K562 (cell line): ENCODE measurements around the gene SLC6A16. TPM values are rescaled to one million over a fixed set of nuclear protein-coding genes. Genes with fewer than 3 reads are reported as not detected.

ENCODE experiments used
- ATAC-seq: fragments of 200-7000 bp; cut with Tn5 transposase; 3 replicates; pipeline ENCODE4 v1.9.1; 2020; ENCODE audit warnings: moderate library complexity
- BruUV-seq: library from RNA; stranded (reverse); fragments of 400-500 nt; replicated peaks from 2 replicates; lab custom pipeline; 2021; lab: Mats Ljungman, UMichigan
- CTCF ChIA-PET: fragments of 300-600 bp; formaldehyde crosslinking; extraction: SDS; loops from one replicate; lab custom pipeline; 2021; ENCODE audit warnings: low intra/inter-chr PET ratio; lab: Yijun Ruan, JAX
- POLR2A ChIA-PET: fragments of 300-600, 350-650 bp; sonication (Branson Sonifier 250); formaldehyde crosslinking; extraction: SDS; loops from one replicate; lab custom pipeline; 2021; ENCODE audit warnings: antibody characterized with exemption, inconsistent platforms; lab: Yijun Ruan, JAX
- DNase-seq, 4 experiments: peaks; one replicate each; pipeline versions ENCODE4 v3.0.0 to v3.0.0-alpha.2; 2011 to 2018; ENCODE audit warnings: low spot score in 3 of 4, mixed read lengths in 3 of 4; ENCODE audit errors: extremely low read depth in 1 of 4
- FAIRE-seq: peaks from 2 replicates; lab custom pipeline; 2011; peaks lifted over from hg19 to GRCh38; lab: Jason Lieb, UNC
- H2AFZ ChIP-seq: 2 replicates; pipeline ENCODE4 v1.6.0; 2011; ENCODE audit warnings: low read depth, low read length, control low read depth, inconsistent platforms
- H3K27ac ChIP-seq: fragments of 200-600 bp; 3 replicates; pipeline ENCODE4 v1.8.0; 2011; ENCODE audit warnings: low read depth, mild to moderate bottlenecking, control low read depth, inconsistent platforms, low read length, moderate library complexity, mixed read lengths; ENCODE audit errors: extremely low read depth
- H3K27me3 ChIP-seq, 2 experiments: fragments of 300-600 bp in 1 of 2; 2 replicates in 1 of 2; 3 replicates in 1 of 2; pipeline versions ENCODE4 v1.6.0 to v1.8.0; 2011; ENCODE audit warnings: inconsistent platforms in 2 of 2, low read length in 2 of 2, mild to moderate bottlenecking in 1 of 2, mixed read lengths in 1 of 2, moderate library complexity in 1 of 2; ENCODE audit not compliant: control insufficient read depth in 2 of 2, insufficient read depth in 2 of 2
- H3K36me3 ChIP-seq: fragments of 300-600 bp; 3 replicates; pipeline ENCODE4 v1.8.0; 2011; ENCODE audit warnings: mild to moderate bottlenecking, low read length, inconsistent platforms; ENCODE audit not compliant: control insufficient read depth, insufficient read depth
- H3K4me1 ChIP-seq, 2 experiments: fragments of 200-600 bp in 1 of 2; replicated peaks in 1 of 2; 2 replicates in 1 of 2; 3 replicates in 1 of 2; pipeline versions ENCODE4 v1.5.1 to v1.8.0; 2011; ENCODE audit warnings: inconsistent platforms in 2 of 2, low read length in 2 of 2, mild to moderate bottlenecking in 1 of 2, mixed read lengths in 1 of 2, moderate library complexity in 1 of 2; ENCODE audit not compliant: control insufficient read depth in 2 of 2, insufficient read depth in 2 of 2
- H3K4me2 ChIP-seq: 2 replicates; pipeline ENCODE4 v1.6.1; 2011; ENCODE audit warnings: low read length, control low read depth, inconsistent platforms, mixed read lengths; ENCODE audit not compliant: insufficient read depth
- H3K4me3 ChIP-seq: fragments of 200-600 bp; sonication (generic), shearing (Covaris generic); 2 replicates; pipeline ENCODE4 v1.5.1; 2016; ENCODE audit warnings: control low read depth, inconsistent platforms
- H3K79me2 ChIP-seq: fragments of 200-600 bp; 3 replicates; pipeline ENCODE4 v1.8.0; 2011; ENCODE audit warnings: low read length, inconsistent platforms; ENCODE audit not compliant: control insufficient read depth, insufficient read depth
- H3K9ac ChIP-seq, 2 experiments: 2 replicates each; pipeline versions ENCODE4 v1.6.0 to v1.6.1; 2011; ENCODE audit warnings: low read depth in 2 of 2, low read length in 2 of 2, control low read depth in 1 of 2, inconsistent platforms in 1 of 2, mild to moderate bottlenecking in 1 of 2, mixed read lengths in 1 of 2; ENCODE audit not compliant: insufficient read depth in 1 of 2
- H3K9me1 ChIP-seq: one replicate; pipeline ENCODE4 v1.6.0; 2011; ENCODE audit warnings: inconsistent platforms, mild to moderate bottlenecking, low read length, moderate library complexity; ENCODE audit not compliant: control insufficient read depth, insufficient read depth
- H3K9me3 ChIP-seq: replicated peaks from 2 replicates; pipeline ENCODE4 v1.5.1; 2011; ENCODE audit warnings: low read depth, low read length, inconsistent platforms; ENCODE audit not compliant: control insufficient read depth, insufficient read depth
- H4K20me1 ChIP-seq: replicated peaks from 2 replicates; pipeline ENCODE4 v1.6.1; 2011; ENCODE audit warnings: low read length, inconsistent platforms, mixed read lengths; ENCODE audit not compliant: control insufficient read depth, insufficient read depth
- FOXA3 ChIP-seq, 2 experiments: fragments of 450-650 bp in 1 of 2; sonication (generic) in 1 of 2; formaldehyde crosslinking; IDR thresholded peaks in 1 of 2; conservative IDR thresholded peaks in 1 of 2; 2 replicates each; pipeline versions ENCODE4 v1.4.0 to v1.8.0; 2020 to 2022; ENCODE audit warnings: mild to moderate bottlenecking in 2 of 2, missing genetic modification reagents in 1 of 2
- FUS ChIP-seq: fragments of 200-400 bp; formaldehyde crosslinking; optimal IDR thresholded peaks from 2 replicates; pipeline ENCODE3; 2017; ENCODE audit warnings: low read depth, low read length
- HDGF ChIP-seq: fragments of 450-650 bp; IDR thresholded peaks from 2 replicates; pipeline ENCODE4 v1.6.1; 2016
- NONO ChIP-seq, 2 experiments: fragments of 200-400 bp in 1 of 2; fragments of 450-650 bp in 1 of 2; formaldehyde crosslinking in 1 of 2; IDR thresholded peaks; 2 replicates each; pipeline ENCODE4 v1.6.1; 2017; ENCODE audit warnings: low read depth in 2 of 2, mild to moderate bottlenecking in 2 of 2, moderate library complexity in 2 of 2, low read length in 1 of 2
- RFX1 ChIP-seq: fragments of 450-650 bp; IDR thresholded peaks from 2 replicates; pipeline ENCODE4 v1.6.1; 2016; ENCODE audit warnings: mild to moderate bottlenecking, moderate library complexity
- SAFB ChIP-seq: fragments of 200-400 bp; formaldehyde crosslinking; IDR thresholded peaks from 2 replicates; pipeline ENCODE4 v1.6.1; 2017; ENCODE audit warnings: low read depth, low read length, borderline replicate concordance
- XRCC3 ChIP-seq: fragments of 450-650 bp; IDR thresholded peaks from 2 replicates; pipeline ENCODE4 v1.6.1; 2017; ENCODE audit warnings: mild to moderate bottlenecking, moderate library complexity
- ZC3H8 ChIP-seq: fragments of 450-650 bp; IDR thresholded peaks from 2 replicates; pipeline ENCODE4 v1.6.1; 2017
- ZNF316 ChIP-seq: fragments of 450-650 bp; IDR thresholded peaks from 2 replicates; pipeline ENCODE4 v1.6.1; 2016
- WGBS: fragments of 100-300 bp; shearing (Covaris generic); methylation state at CpG from one replicate; pipeline ENCODE4 v1.1.6; 2016; ENCODE audit warnings: low coverage, mixed read lengths; ENCODE audit not compliant: insufficient coverage; ENCODE audit errors: missing lambda C conversion rate; 5-methylcytosine and 5-hydroxymethylcytosine counted together
- in situ Hi-C: fragments of 300-500 bp; cut with MboI; formaldehyde crosslinking; loops from 4 replicates; pipeline ENCODE4 v1.15.0; 2018; ENCODE audit warnings: inconsistent platforms, mixed read lengths
- intact Hi-C: fragments of 100-400 bp; cut with micrococcal nuclease; formaldehyde crosslinking; loops from 2 replicates; pipeline ENCODE4 v1.14.2; 2022
- polyA plus RNA-seq, 8 experiments: library from polyadenylated mRNA; depleted of rRNA in 4 of 8; stranded (reverse) in 5 of 8; unstranded in 3 of 8; fragments of >200 nt; fragmentation: Nextera tagmentation in 2 of 8; fragmentation: Illumina TruSeq in 1 of 8; extraction: Ambion mirVana in 2 of 8; extraction: Trizol in 1 of 8; gene quantifications; 2 replicates each; pipeline versions ENCODE4 v1.2.1 to v1.2.3, GENCODE V29; 2011 to 2014; ENCODE audit warnings: inconsistent platforms in 1 of 8, missing spikeins in 1 of 8
- total RNA-seq, 7 experiments: library from RNA; depleted of rRNA in 6 of 7; stranded (reverse); fragments of >200 nt in 6 of 7; fragmentation: Illumina TruSeq in 2 of 7; extraction: Trizol in 2 of 7; gene quantifications; 2 replicates each; pipeline versions ENCODE4 v1.2.1 to v1.2.3, GENCODE V29; 2011 to 2021; ENCODE audit warnings: low replicate concordance in 1 of 7
- TF ChIP-seq, protein P1 (sequence below): fragments of 250-450 bp; sonication (Bioruptor Pico); IDR thresholded peaks from 2 replicates; pipeline ENCODE4 v1.4.0; 2020; ENCODE audit warnings: mild to moderate bottlenecking, moderate library complexity, borderline replicate concordance
- TF ChIP-seq, protein P2 (sequence below): fragments of 450-650 bp; IDR thresholded peaks from 2 replicates; pipeline ENCODE4 v1.6.1; 2016; ENCODE audit warnings: low read depth, mild to moderate bottlenecking, moderate library complexity
- TF ChIP-seq, protein P3 (sequence below): fragments of 250-450 bp; sonication (Bioruptor Pico); IDR thresholded peaks from 2 replicates; pipeline ENCODE4 v1.5.1; 2021; ENCODE audit warnings: mild to moderate bottlenecking
- TF ChIP-seq, protein P4 (sequence below): sonication (generic); formaldehyde crosslinking; IDR thresholded peaks from 2 replicates; pipeline ENCODE4 v1.8.0; 2022; ENCODE audit warnings: mild to moderate bottlenecking, missing genetic modification reagents
- TF ChIP-seq, protein P5 (sequence below), 2 experiments: fragments of 450-650 bp in 1 of 2; sonication (generic) in 1 of 2; formaldehyde crosslinking; conservative IDR thresholded peaks; 2 replicates each; pipeline versions ENCODE4 v1.4.0 to v1.8.1; 2020 to 2022; ENCODE audit warnings: mild to moderate bottlenecking in 1 of 2, missing genetic modification reagents in 1 of 2

SLC6A16 gene
- total and polyA plus RNA-seq, 9 of the 15 experiments (the other 6 are each of a cell fraction or from before 2014, with no cell fraction given) = 0.05 to 0.95 (median 0.36) TPM

DNA sequence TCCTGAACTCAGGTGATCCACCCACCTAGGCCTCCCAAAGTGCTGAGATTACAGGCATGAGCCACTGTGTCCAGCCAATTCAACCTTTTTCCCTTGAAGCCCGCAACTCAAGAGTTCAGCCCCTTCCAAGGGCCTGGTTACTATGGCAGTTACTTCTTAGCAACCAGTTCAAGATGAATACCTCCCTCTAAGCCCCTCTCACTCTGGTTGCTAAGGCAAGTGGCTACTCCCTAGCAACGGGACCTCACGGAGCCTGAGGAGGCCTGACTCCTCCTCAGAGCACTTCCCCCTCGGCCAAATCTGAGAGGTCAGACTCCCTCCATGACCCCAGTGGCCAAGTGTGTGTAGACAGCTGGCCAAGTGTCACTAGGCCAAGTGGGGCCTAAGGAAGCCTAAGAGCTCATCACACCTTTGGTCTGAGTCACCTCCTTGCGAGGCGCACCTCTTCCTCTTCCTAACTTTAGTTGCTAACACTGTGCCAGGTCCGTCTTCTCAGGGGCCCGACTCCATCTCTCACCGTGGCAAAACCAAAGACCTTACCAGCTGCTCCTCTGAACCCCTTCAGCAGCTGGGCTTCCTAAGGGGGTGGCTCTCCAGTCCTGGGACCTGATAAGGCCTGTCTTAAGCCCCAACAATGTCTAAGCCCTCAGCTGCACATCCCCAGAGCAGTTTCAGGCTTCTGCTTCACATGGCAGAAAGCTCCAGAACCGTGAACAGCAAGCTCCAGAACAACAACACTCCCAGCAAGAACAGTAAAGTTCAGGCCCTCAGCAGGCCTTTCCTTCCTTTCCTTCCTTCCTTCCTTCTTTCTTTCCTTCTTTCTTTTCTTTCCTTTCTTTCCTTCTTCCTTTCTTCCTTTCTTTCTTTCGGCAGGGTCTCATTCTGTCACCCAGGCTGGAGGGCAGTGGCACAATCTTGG is 19.8 kb upstream of the SLC6A16 start:
- intact Hi-C loops = no loop called here
- H3K9me3 ChIP-seq = no peaks in the 10 kb centered on the region
- no peak overlapping the region for H2AFZ ChIP-seq
- H3K9ac ChIP-seq = no peak overlapping the region
- no peaks in the 10 kb centered on the region for H3K9me1 ChIP-seq
- peaks cover 7 to 12% of the 10 kb centered on the region in 2 experiments; a peak in 4 of 5 replicates for H3K4me1 ChIP-seq
- ChIA-PET POLR2A (interaction anchor here (0.6 kb wide), 1 partner anchor 16 kb away, joined by 3 read pairs; no protein-coding TSS in a partner anchor), CTCF (no interaction called here)
- H3K36me3 ChIP-seq = peaks cover 48% of the 10 kb centered on the region; the same call in 2 of the 3 replicates
- no peaks in the 10 kb centered on the region for H3K79me2 ChIP-seq
- no peak overlapping the region for H3K4me2 ChIP-seq
- H3K4me3 ChIP-seq = no peak overlapping the region
- H3K27ac ChIP-seq = no peak overlapping the region
- no peak for FAIRE-seq
- in situ Hi-C loops = no loop called here
- ATAC-seq = no peak
- no peak for DNase-seq
- no TSS peak for BruUV-seq
- WGBS = 68% methylated on average over 11 of the region's 11 CpGs
- H4K20me1 ChIP-seq = no peaks in the 10 kb centered on the region
- H3K27me3 ChIP-seq = no peaks in the 10 kb centered on the region
- TF ChIP-seq, protein P1, sequence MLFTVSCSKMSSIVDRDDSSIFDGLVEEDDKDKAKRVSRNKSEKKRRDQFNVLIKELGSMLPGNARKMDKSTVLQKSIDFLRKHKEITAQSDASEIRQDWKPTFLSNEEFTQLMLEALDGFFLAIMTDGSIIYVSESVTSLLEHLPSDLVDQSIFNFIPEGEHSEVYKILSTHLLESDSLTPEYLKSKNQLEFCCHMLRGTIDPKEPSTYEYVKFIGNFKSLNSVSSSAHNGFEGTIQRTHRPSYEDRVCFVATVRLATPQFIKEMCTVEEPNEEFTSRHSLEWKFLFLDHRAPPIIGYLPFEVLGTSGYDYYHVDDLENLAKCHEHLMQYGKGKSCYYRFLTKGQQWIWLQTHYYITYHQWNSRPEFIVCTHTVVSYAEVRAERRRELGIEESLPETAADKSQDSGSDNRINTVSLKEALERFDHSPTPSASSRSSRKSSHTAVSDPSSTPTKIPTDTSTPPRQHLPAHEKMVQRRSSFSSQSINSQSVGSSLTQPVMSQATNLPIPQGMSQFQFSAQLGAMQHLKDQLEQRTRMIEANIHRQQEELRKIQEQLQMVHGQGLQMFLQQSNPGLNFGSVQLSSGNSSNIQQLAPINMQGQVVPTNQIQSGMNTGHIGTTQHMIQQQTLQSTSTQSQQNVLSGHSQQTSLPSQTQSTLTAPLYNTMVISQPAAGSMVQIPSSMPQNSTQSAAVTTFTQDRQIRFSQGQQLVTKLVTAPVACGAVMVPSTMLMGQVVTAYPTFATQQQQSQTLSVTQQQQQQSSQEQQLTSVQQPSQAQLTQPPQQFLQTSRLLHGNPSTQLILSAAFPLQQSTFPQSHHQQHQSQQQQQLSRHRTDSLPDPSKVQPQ (CRISPR knock-in tag) = no peak
- TF ChIP-seq, protein P2, sequence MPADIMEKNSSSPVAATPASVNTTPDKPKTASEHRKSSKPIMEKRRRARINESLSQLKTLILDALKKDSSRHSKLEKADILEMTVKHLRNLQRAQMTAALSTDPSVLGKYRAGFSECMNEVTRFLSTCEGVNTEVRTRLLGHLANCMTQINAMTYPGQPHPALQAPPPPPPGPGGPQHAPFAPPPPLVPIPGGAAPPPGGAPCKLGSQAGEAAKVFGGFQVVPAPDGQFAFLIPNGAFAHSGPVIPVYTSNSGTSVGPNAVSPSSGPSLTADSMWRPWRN = no peak
- no peak for TF ChIP-seq FUS
- no peak for TF ChIP-seq NONO (IDR thresholded peaks at IDR 0.05; ENCODE audit: low read depth in 2 of 2, low read length in 1 of 2)
- TF ChIP-seq SAFB = no peak
- TF ChIP-seq ZNF316 = no peak
- TF ChIP-seq XRCC3 = no peak
- TF ChIP-seq, protein P3, sequence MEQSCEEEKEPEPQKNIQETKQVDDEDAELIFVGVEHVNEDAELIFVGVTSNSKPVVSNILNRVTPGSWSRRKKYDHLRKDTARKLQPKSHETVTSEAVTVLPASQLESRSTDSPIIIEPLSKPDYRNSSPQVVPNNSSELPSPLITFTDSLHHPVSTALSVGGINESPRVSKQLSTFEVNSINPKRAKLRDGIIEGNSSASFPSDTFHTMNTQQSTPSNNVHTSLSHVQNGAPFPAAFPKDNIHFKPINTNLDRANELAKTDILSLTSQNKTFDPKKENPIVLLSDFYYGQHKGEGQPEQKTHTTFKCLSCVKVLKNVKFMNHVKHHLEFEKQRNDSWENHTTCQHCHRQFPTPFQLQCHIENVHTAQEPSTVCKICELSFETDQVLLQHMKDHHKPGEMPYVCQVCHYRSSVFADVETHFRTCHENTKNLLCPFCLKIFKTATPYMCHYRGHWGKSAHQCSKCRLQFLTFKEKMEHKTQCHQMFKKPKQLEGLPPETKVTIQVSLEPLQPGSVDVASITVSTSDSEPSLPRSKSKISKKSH (CRISPR knock-in tag) = no peak
- TF ChIP-seq HDGF = no peak
- peak; percentile 77 for TF ChIP-seq RFX1
- 0 out of 4 replicates have a peak, but pooled peaks of 1 of the 2 experiments have one; percentile 20 for TF ChIP-seq FOXA3 (CRISPR knock-in tag; conservative IDR thresholded peaks at IDR 0.05 in 1 of 2, IDR thresholded peaks at IDR 0.05 in 1 of 2)
- TF ChIP-seq, protein P4, sequence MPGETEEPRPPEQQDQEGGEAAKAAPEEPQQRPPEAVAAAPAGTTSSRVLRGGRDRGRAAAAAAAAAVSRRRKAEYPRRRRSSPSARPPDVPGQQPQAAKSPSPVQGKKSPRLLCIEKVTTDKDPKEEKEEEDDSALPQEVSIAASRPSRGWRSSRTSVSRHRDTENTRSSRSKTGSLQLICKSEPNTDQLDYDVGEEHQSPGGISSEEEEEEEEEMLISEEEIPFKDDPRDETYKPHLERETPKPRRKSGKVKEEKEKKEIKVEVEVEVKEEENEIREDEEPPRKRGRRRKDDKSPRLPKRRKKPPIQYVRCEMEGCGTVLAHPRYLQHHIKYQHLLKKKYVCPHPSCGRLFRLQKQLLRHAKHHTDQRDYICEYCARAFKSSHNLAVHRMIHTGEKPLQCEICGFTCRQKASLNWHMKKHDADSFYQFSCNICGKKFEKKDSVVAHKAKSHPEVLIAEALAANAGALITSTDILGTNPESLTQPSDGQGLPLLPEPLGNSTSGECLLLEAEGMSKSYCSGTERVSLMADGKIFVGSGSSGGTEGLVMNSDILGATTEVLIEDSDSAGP = no peak
- TF ChIP-seq ZC3H8 = no peak
- TF ChIP-seq, protein P5, sequence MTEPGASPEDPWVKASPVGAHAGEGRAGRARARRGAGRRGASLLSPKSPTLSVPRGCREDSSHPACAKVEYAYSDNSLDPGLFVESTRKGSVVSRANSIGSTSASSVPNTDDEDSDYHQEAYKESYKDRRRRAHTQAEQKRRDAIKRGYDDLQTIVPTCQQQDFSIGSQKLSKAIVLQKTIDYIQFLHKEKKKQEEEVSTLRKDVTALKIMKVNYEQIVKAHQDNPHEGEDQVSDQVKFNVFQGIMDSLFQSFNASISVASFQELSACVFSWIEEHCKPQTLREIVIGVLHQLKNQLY (CRISPR knock-in tag; conservative IDR thresholded peaks at IDR 0.05) = no peak
